GM19023 (cell line): ENCODE measurements around the gene PRKAA1.
"Not testable (repeated sequence)": the region's sequence is repeated elsewhere in the genome, so short reads cannot be mapped to it uniquely, and the experiment has no call there.

Experiments
- ATAC-seq: cut with Tn5 transposase; IDR thresholded peaks from one replicate; pipeline ENCODE4 v1.9.1; 2021; ENCODE audit warnings: mild to moderate bottlenecking, moderate library complexity; ENCODE audit not compliant: unreplicated experiment

The PRKAA1 gene

GRCh38 chr5:40734986-40735385 is 63.2 kb downstream of the PRKAA1 start:
- ATAC-seq = no peak

GRCh38 chr5:40733879-40734563 is 64.2 kb downstream of the PRKAA1 start:
- ATAC-seq = no peak

GRCh38 chr5:40733434-40733833 is 64.7 kb downstream of the PRKAA1 start:
- no peak for ATAC-seq

- ATAC-seq = not testable (repeated sequence)
Measured at GRCh38 chr5:40722497-40722911, 75.7 kb downstream of the PRKAA1 start.

- no peak for ATAC-seq
Measured at GRCh38 chr5:40720069-40720468, 78.1 kb downstream of the PRKAA1 start.

- no peak for ATAC-seq
Measured at GRCh38 chr5:40717281-40717680, 80.9 kb downstream of the PRKAA1 start.

GRCh38 chr5:40716590-40716989 is 81.6 kb downstream of the PRKAA1 start:
- ATAC-seq = no peak

- no peak for ATAC-seq
Measured at GRCh38 chr5:40716000-40716399, 82.2 kb downstream of the PRKAA1 start.

- no peak for ATAC-seq
Measured at GRCh38 chr5:40714001-40714400, 84.2 kb downstream of the PRKAA1 start.

GRCh38 chr5:40710575-40710974 is 87.6 kb downstream of the PRKAA1 start:
- ATAC-seq = not testable (repeated sequence)
